8988T (cell line): ENCODE measurements around the gene CYP24A1.

ENCODE experiments used
- DNase-seq: peaks from one replicate; pipeline ENCODE4 v3.0.0; 2011

Gene CYP24A1

GRCh38 chr20:54155736-54156317, 18.0 kb downstream of the CYP24A1 start:
- DNase-seq: no peak

GRCh38 chr20:54154439-54154838, 19.3 kb downstream of the CYP24A1 start:
- DNase-seq: no peak

- no peak for DNase-seq
These were observed 19.9 kb downstream of the CYP24A1 start for GRCh38 chr20:54153847-54154246.

- no peak for DNase-seq
These were observed 20.8 kb downstream of the CYP24A1 start for GRCh38 chr20:54153041-54153327.

- DNase-seq: no peak
These were observed 21.4 kb downstream of the CYP24A1 start for GRCh38 chr20:54152227-54153040.

- DNase-seq: no peak
These were observed 22.1 kb downstream of the CYP24A1 start for GRCh38 chr20:54151511-54152226.

GRCh38 chr20:54151075-54151439, 22.7 kb downstream of the CYP24A1 start:
- no peak for DNase-seq

GRCh38 chr20:54149765-54150264, 24.0 kb downstream of the CYP24A1 start:
- DNase-seq: no peak

GRCh38 chr20:54148947-54149764, 24.6 kb downstream of the CYP24A1 start:
- DNase-seq: no peak

- no peak for DNase-seq
These were observed 27.1 kb downstream of the CYP24A1 start for GRCh38 chr20:54146672-54147071.

GRCh38 chr20:54144847-54145414, 28.9 kb downstream of the CYP24A1 start:
- no peak for DNase-seq

GRCh38 chr20:54140927-54141566, 32.7 kb downstream of the CYP24A1 start:
- DNase-seq: no peak

- no peak for DNase-seq
These were observed 33.3 kb downstream of the CYP24A1 start for GRCh38 chr20:54140486-54140885.

GRCh38 chr20:54140067-54140466, 33.7 kb downstream of the CYP24A1 start:
- no peak for DNase-seq

- no peak for DNase-seq
These were observed 34.6 kb downstream of the CYP24A1 start for GRCh38 chr20:54139188-54139587.

GRCh38 chr20:54138427-54138826, 35.4 kb downstream of the CYP24A1 start:
- DNase-seq: no peak

- DNase-seq: no peak
These were observed 36.7 kb downstream of the CYP24A1 start for GRCh38 chr20:54137115-54137514.

GRCh38 chr20:54134445-54135220, 39.2 kb downstream of the CYP24A1 start:
- DNase-seq: no peak

GRCh38 chr20:54133434-54134427, 40.1 kb downstream of the CYP24A1 start:
- no peak for DNase-seq
